ENCODE results near the gene SOCS1. TPM values are rescaled to one million over a fixed set of nuclear protein-coding genes. Genes with fewer than 3 reads are reported as not detected.

Gene SOCS1
- total RNA-seq, 1 donor from 2014 or later, result 10.6 TPM

DNA sequence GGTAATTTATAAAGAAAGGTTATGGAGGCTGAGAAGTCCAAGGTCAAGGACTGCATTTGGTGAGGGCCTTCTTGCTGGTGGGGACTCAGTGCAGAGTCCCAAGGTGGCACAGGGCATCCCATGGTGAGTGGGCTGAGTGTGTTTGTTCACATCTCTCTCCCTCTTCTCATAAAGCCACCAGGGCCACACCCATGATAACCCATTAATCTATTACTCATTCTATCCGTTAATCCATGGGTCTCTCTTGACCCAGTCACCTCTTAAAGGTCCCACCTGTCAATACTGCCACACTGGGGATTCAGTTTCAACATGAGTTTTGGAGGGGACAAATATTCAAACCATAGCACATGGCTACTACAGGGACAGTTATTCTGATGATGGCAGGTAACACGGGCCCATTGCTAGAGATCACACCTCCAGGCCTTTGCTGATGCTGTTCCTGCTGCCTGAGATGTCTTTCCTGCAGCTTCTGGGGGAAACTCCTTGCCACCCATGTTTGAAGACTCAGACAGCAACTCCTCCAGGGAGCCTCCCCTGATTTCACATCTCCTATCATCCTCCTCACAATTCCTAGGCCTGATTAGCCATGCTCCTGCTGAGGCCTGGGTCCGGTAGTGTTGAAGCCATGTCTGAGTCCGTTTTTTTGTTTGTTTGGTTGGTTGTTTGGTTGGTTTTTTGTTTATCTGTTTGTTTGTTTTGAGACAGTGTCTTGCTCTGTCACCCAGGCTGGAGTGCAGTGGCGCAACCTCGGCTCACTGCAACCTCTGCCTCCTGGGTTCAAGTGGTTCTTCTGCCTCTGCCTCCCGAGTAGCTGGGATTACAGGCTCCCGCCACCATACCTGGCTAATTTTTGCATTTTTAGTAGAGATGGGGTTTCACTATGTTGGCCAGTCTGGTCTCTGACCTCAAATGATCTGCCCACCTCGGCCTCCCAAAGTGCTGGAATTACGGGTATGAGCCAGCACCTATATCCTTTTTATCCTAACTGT is 16.1 kb downstream of the SOCS1 start:
- H3K4me3 Mint-ChIP-seq (ENCODE audit: unreplicated experiment), result no peak overlapping the region
- DNase-seq (ENCODE audit: extremely low spot score, unreplicated experiment), result no peak
- H3K4me1 Mint-ChIP-seq (ENCODE audit: unreplicated experiment), result peaks cover 3% of the 10 kb centered on the region
- H3K36me3 Mint-ChIP-seq (ENCODE audit: unreplicated experiment), result peaks cover under 1% of the 10 kb centered on the region
- no peak for TF ChIP-seq CTCF (IDR thresholded peaks at IDR 0.05)
- no peaks in the 10 kb centered on the region for H3K9me3 Mint-ChIP-seq (ENCODE audit: unreplicated experiment)
- H3K27ac Mint-ChIP-seq (ENCODE audit: unreplicated experiment), result no peak overlapping the region
- H3K27me3 Mint-ChIP-seq (ENCODE audit: unreplicated experiment), result peaks cover under 1% of the 10 kb centered on the region

GRCh38 chr16:11238272-11239202 is 17.5 kb downstream of the SOCS1 start:
- Mint-ChIP-seq H3K4me1 (ENCODE audit: unreplicated experiment) (peaks cover 3% of the 10 kb centered on the region), H3K36me3 (ENCODE audit: unreplicated experiment) (no peaks in the 10 kb centered on the region), H3K4me3 (ENCODE audit: unreplicated experiment) (no peak overlapping the region), H3K9me3 (ENCODE audit: unreplicated experiment) (no peaks in the 10 kb centered on the region), H3K27me3 (ENCODE audit: unreplicated experiment) (no peaks in the 10 kb centered on the region), H3K27ac (ENCODE audit: unreplicated experiment) (no peak overlapping the region)
- DNase-seq (ENCODE audit: extremely low spot score, unreplicated experiment), result no peak
- TF ChIP-seq CTCF (IDR thresholded peaks at IDR 0.05), result no peak

DNA sequence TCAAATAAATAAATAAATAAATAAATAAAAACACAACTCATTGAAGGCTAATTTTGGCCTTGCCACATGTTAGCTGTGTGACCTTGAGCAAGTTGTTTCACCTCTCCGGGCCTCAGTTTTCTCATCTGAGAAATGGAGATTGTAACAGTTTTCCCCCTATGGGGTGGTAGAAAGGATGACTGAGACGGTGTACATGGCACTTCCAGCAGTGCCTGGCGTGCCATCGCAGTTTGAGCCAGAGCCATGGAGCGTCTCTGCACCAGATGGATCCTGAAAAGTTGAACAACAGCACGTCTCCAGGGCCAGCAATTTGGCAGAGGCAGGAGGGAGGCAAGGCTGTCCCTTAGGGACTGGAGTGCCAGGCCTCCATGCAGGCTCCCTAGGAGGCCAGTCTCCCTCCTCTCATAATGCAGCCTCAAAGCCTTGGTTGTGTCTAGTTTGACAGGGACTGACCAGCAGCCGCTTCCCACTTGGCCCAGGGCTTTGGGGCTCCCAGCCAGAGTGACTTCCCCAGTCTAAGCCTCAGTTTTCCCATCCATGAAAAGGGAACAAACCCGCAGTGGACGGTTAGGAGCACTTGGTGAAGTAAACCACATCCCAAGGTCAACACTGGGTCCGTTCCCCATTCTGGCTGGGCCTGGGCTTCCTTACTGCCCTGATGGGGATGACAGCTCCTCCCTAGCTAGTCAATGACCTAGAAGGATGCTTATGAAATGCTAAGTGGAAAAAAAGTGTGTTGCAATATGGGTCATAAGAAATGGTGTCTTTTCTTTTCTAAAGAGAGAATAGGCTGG is 19.3 kb downstream of the SOCS1 start:
- no peak for DNase-seq (ENCODE audit: extremely low spot score, unreplicated experiment)
- Mint-ChIP-seq H3K4me3 (ENCODE audit: unreplicated experiment) (no peak overlapping the region), H3K27me3 (ENCODE audit: unreplicated experiment) (no peaks in the 10 kb centered on the region), H3K9me3 (ENCODE audit: unreplicated experiment) (no peaks in the 10 kb centered on the region), H3K4me1 (ENCODE audit: unreplicated experiment) (peaks cover 3% of the 10 kb centered on the region), H3K27ac (ENCODE audit: unreplicated experiment) (no peak overlapping the region), H3K36me3 (ENCODE audit: unreplicated experiment) (no peaks in the 10 kb centered on the region)
- no peak for TF ChIP-seq CTCF (IDR thresholded peaks at IDR 0.05)

- H3K27ac Mint-ChIP-seq (ENCODE audit: unreplicated experiment), result no peak overlapping the region
- H3K27me3 Mint-ChIP-seq (ENCODE audit: unreplicated experiment), result peaks cover 2% of the 10 kb centered on the region
- DNase-seq (ENCODE audit: extremely low spot score, unreplicated experiment), result no peak
- no peaks in the 10 kb centered on the region for H3K36me3 Mint-ChIP-seq (ENCODE audit: unreplicated experiment)
- H3K4me3 Mint-ChIP-seq (ENCODE audit: unreplicated experiment), result no peak overlapping the region
- no peak for TF ChIP-seq CTCF (IDR thresholded peaks at IDR 0.05)
- H3K4me1 Mint-ChIP-seq (ENCODE audit: unreplicated experiment), result peaks cover 2% of the 10 kb centered on the region
- no peaks in the 10 kb centered on the region for H3K9me3 Mint-ChIP-seq (ENCODE audit: unreplicated experiment)
Measured at GRCh38 chr16:11235703-11235991, 20.4 kb downstream of the SOCS1 start.
